ENCODE measurements around the gene DGKZ.

GRCh38 chr11:46298699-46299433, 48.4 kb upstream of the DGKZ start:
- TF ChIP-seq CTCF (IDR thresholded peaks at IDR 0.05 in 8 of 11, conservative IDR thresholded peaks at IDR 0.05 in 3 of 11) (no peak), POLR2A (IDR thresholded peaks at IDR 0.05) (no peak), POLR2AphosphoS5 (IDR thresholded peaks at IDR 0.05) (no peak)
